ENCODE measurements around the gene C1QL1. TPM values are rescaled to one million over a fixed set of nuclear protein-coding genes. Genes with fewer than 3 reads are reported as not detected.
A peak's percentile ranks its signal among the peaks of the same experiment; 100 is the strongest.

C1QL1 gene
- total and polyA plus RNA-seq, 2 of the 13 experiments (the other 11 are each of a cell fraction or from before 2014, with no cell fraction given), result 0.11 TPM

GRCh38 chr17:44912763-44913544, 55.1 kb downstream of the C1QL1 start:
- H4K20me1 ChIP-seq (ENCODE audit: insufficient read depth, low read length), result no peaks in the 10 kb centered on the region
- H3K9me3 ChIP-seq (ENCODE audit: low read length), result no peaks in the 10 kb centered on the region
- peaks cover 10 to 42% of the 10 kb centered on the region in 2 experiments; a peak in 4 of 5 replicates for H3K27me3 ChIP-seq (ENCODE audit: control insufficient read depth in 1 of 2, insufficient read depth in 2 of 2, low read length in 2 of 2)
- DNase-seq (ENCODE audit: low spot score) (no peak), ATAC-seq (no peak), FAIRE-seq (no peak)
- TF ChIP-seq TOE1 (CRISPR knock-in tag; IDR thresholded peaks at IDR 0.05) (no peak), ZNF768 (CRISPR knock-in tag; IDR thresholded peaks at IDR 0.05) (peak; percentile 76; the same call in 1 of the 2 replicates), ZNF891 (CRISPR knock-in tag; IDR thresholded peaks at IDR 0.05) (no peak), CEBPB (IDR thresholded peaks at IDR 0.05; ENCODE audit: borderline replicate concordance, low read depth, low read length) (0 out of 2 replicates have a peak, but pooled peaks have one; percentile 8), KDM5A (IDR thresholded peaks at IDR 0.05; ENCODE audit: borderline replicate concordance, low read length) (no peak), ZNF687 (CRISPR knock-in tag; IDR thresholded peaks at IDR 0.05) (peak; percentile 39), TGIF2 (CRISPR knock-in tag; IDR thresholded peaks at IDR 0.05) (no peak), ZNF549 (CRISPR knock-in tag; IDR thresholded peaks at IDR 0.05) (no peak), ZMAT3 (CRISPR knock-in tag; conservative IDR thresholded peaks at IDR 0.05) (no peak), ZFP36 (IDR thresholded peaks at IDR 0.05; ENCODE audit: borderline replicate concordance, low read depth, low read length, partially characterized antibody) (peak; percentile 31), MYNN (CRISPR knock-in tag; IDR thresholded peaks at IDR 0.05; ENCODE audit: low read depth) (no peak), ZMYM3 (CRISPR knock-in tag; IDR thresholded peaks at IDR 0.05) (peak; percentile 51; the same call in 1 of the 2 replicates), HNRNPL (IDR thresholded peaks at IDR 0.05; ENCODE audit: low read depth, low read length) (no peak), MYPOP (CRISPR knock-in tag; IDR thresholded peaks at IDR 0.05) (no peak), ZNF740 (CRISPR knock-in tag; IDR thresholded peaks at IDR 0.05) (no peak)
- H3K4me2 ChIP-seq (ENCODE audit: low read depth, low read length), result peak overlapping the region; percentile 56
- WGBS (ENCODE audit: low lambda C conversion rate), result 32% methylated on average over 14 of the region's 14 CpGs
- ChIA-PET CTCF (ENCODE audit: low intra/inter-chr PET ratio, low total read pairs) (no interaction called here), POLR2A (interaction anchor here (0.6 kb wide), 1 partner anchor 1594 kb away, joined by 3 read pairs; no protein-coding TSS in a partner anchor)
- H3K4me1 ChIP-seq (ENCODE audit: insufficient read depth, low read length), result peaks cover 62% of the 10 kb centered on the region
- no peaks in the 10 kb centered on the region for H3K79me2 ChIP-seq (ENCODE audit: insufficient read depth, low read length)
- in situ Hi-C loops (cut with HindIII; ENCODE audit: extremely low pct_ligation_motif_present, low pct_unique_long_range_greater_than_20kb) (no loop called here), intact Hi-C loops (cut with micrococcal nuclease; ENCODE audit: unreplicated experiment) (no loop called here)
- H3K36me3 ChIP-seq (replicated peaks in 1 of 2; ENCODE audit: control insufficient read depth in 1 of 2, insufficient read depth in 2 of 2, low read length in 2 of 2), result no peaks in the 10 kb centered on the region
- H3K9ac ChIP-seq (ENCODE audit: insufficient read depth, low read depth, low read length), result no peak overlapping the region; the same call in 1 of the 2 replicates
- BruUV-seq (replicated peaks), result no TSS peak
- no peak overlapping the region for H2AFZ ChIP-seq (ENCODE audit: low read length)
- peak overlapping the region in 2 of 3 experiments; percentile 14 to 38; a peak in 1 of 6 replicates for H3K4me3 ChIP-seq (replicated peaks in 1 of 3; ENCODE audit: insufficient read depth in 1 of 3, low read depth in 2 of 3, low read length in 3 of 3)
- H3K27ac ChIP-seq (ENCODE audit: extremely low read length, insufficient read depth, low read length), result no peak overlapping the region

Measured in HepG2 (cell line).